HCT116 (cell line): ENCODE measurements around the gene SEPTIN12. TPM values are rescaled to one million over a fixed set of nuclear protein-coding genes. Genes with fewer than 3 reads are reported as not detected.

Source experiments
- ATAC-seq: fragments of 200-7000 bp; cut with Tn5 transposase; 2 replicates; pipeline ENCODE4 v1.9.1; 2020; ENCODE audit warnings: mild to moderate bottlenecking, moderate library complexity
- BruUV-seq: library from RNA; stranded (reverse); fragments of 400-500 nt; replicated peaks from 2 replicates; lab custom pipeline; 2021; lab: Mats Ljungman, UMichigan
- CTCF ChIA-PET: fragments of 300-600 bp; sonication (Branson Sonifier 250); formaldehyde crosslinking; loops from one replicate; lab custom pipeline; 2021; ENCODE audit warnings: antibody characterized with exemption; lab: Charles Lee
- POLR2A ChIA-PET: fragments of 300-600, 350-600 bp; sonication (Branson Sonifier 250); formaldehyde crosslinking; loops from one replicate; lab custom pipeline; 2021; ENCODE audit warnings: antibody characterized with exemption; lab: Charles Lee
- RAD21 ChIA-PET, 2 experiments: fragments of 300-600 bp; sonication (Branson Sonifier 250); formaldehyde crosslinking; loops; one replicate each; lab custom pipeline; 2023; ENCODE audit warnings: low total read pairs in 2 of 2; ENCODE audit not compliant: uncharacterized antibody in 2 of 2, unreplicated experiment in 2 of 2, low non-redundant PET in 1 of 2; lab: Charles Lee
- DNase-seq: peaks from one replicate; pipeline ENCODE4 v3.0.0-alpha.2; 2010; ENCODE audit warnings: low read depth, low spot score
- H2AFZ ChIP-seq: fragments of 200-600 bp; shearing (Covaris generic), sonication (generic); 2 replicates; pipeline ENCODE4 v1.6.1; 2017; ENCODE audit warnings: low read depth, mixed run types, mixed read lengths, antibody characterized with exemption, low read length; ENCODE audit not compliant: poor library complexity, severe bottlenecking
- H3K27ac ChIP-seq: 2 replicates; pipeline ENCODE4 v1.5.1; 2012; ENCODE audit warnings: low read depth, low read length
- H3K27me3 ChIP-seq: fragments of 200-600 bp; sonication (generic); 2 replicates; pipeline ENCODE4 v1.6.1; 2016; ENCODE audit warnings: mixed run types, low read length, mixed read lengths; ENCODE audit not compliant: insufficient read depth
- H3K36me3 ChIP-seq, 2 experiments: fragments of 200-500 bp in 1 of 2; fragments of 200-600 bp in 1 of 2; sonication (Bioruptor generic) in 1 of 2; sonication (generic) in 1 of 2; 2 replicates each; pipeline versions ENCODE4 v1.5.1 to v1.6.1; 2014 to 2016; ENCODE audit warnings: low read length in 2 of 2, inconsistent platforms in 1 of 2, mixed read lengths in 1 of 2, mixed run types in 1 of 2; ENCODE audit not compliant: insufficient read depth in 2 of 2, control insufficient read depth in 1 of 2
- H3K4me1 ChIP-seq, 2 experiments: fragments of 200-600 bp in 1 of 2; sonication (generic) in 1 of 2; 2 replicates each; pipeline versions ENCODE4 v1.5.1 to v1.6.1; 2012 to 2017; ENCODE audit warnings: low read length in 2 of 2, inconsistent platforms in 1 of 2, mild to moderate bottlenecking in 1 of 2, mixed read lengths in 1 of 2, mixed run types in 1 of 2, moderate library complexity in 1 of 2; ENCODE audit not compliant: insufficient read depth in 2 of 2, control insufficient read depth in 1 of 2
- H3K4me2 ChIP-seq: fragments of 200-600 bp; sonication (generic); 2 replicates; pipeline ENCODE4 v1.6.1; 2017; ENCODE audit warnings: mixed run types, low read length, mixed read lengths
- H3K4me3 ChIP-seq, 2 experiments: fragments of 200-600 bp in 1 of 2; sonication (generic) in 1 of 2; replicated peaks in 1 of 2; 2 replicates each; pipeline ENCODE4 v1.5.1; 2011 to 2016; ENCODE audit warnings: low read length in 2 of 2, control low read depth in 1 of 2, low read depth in 1 of 2, mild to moderate bottlenecking in 1 of 2, mixed read lengths in 1 of 2, mixed run types in 1 of 2
- H3K79me2 ChIP-seq: fragments of 200-600 bp; sonication (generic); 2 replicates; pipeline ENCODE4 v1.6.1; 2017; ENCODE audit warnings: mild to moderate bottlenecking, mixed run types, low read length, moderate library complexity, mixed read lengths; ENCODE audit not compliant: insufficient read depth
- H3K9ac ChIP-seq: fragments of 200-600 bp; sonication (generic); 2 replicates; pipeline ENCODE4 v1.6.1; 2016; ENCODE audit warnings: low read length, mixed read lengths
- H3K9me2 ChIP-seq: fragments of 200-600 bp; sonication (generic), shearing (Covaris generic); 2 replicates; pipeline ENCODE4 v1.6.1; 2017; ENCODE audit warnings: mixed run types, mild to moderate bottlenecking, moderate library complexity; ENCODE audit not compliant: insufficient read depth
- H3K9me3 ChIP-seq, 2 experiments: fragments of 200-500 bp in 1 of 2; fragments of 200-600 bp in 1 of 2; sonication (Bioruptor generic) in 1 of 2; sonication (generic) in 1 of 2; 2 replicates each; pipeline ENCODE4 v1.6.1; 2014 to 2017; ENCODE audit warnings: low read length in 2 of 2, mixed read lengths in 2 of 2, inconsistent platforms in 1 of 2, low read depth in 1 of 2, mild to moderate bottlenecking in 1 of 2, mixed run types in 1 of 2, moderate library complexity in 1 of 2; ENCODE audit not compliant: control insufficient read depth in 1 of 2, insufficient read depth in 1 of 2
- H4K20me1 ChIP-seq: fragments of 200-600 bp; sonication (generic), shearing (Covaris generic); 2 replicates; pipeline ENCODE4 v1.6.1; 2017; ENCODE audit warnings: mixed run types, mild to moderate bottlenecking, moderate library complexity; ENCODE audit not compliant: insufficient read depth
- EGR1 ChIP-seq: IDR thresholded peaks from 2 replicates; pipeline ENCODE4 v1.6.1; 2012; ENCODE audit warnings: low read depth
- ELF1 ChIP-seq: IDR thresholded peaks from 2 replicates; pipeline ENCODE4 v1.6.1; 2012; ENCODE audit warnings: low read depth, borderline replicate concordance
- EZH2 ChIP-seq: fragments of 200-600 bp; sonication (generic); IDR thresholded peaks from 2 replicates; pipeline ENCODE4 v1.6.1; 2017; ENCODE audit warnings: antibody characterized with exemption, mixed run types
- EZH2phosphoT487 ChIP-seq: fragments of 200-600 bp; IDR thresholded peaks from 2 replicates; pipeline ENCODE4 v1.6.1; 2018; ENCODE audit warnings: antibody characterized with exemption, borderline replicate concordance
- FOSL1 ChIP-seq: IDR thresholded peaks from 2 replicates; pipeline ENCODE4 v1.6.1; 2012; ENCODE audit warnings: low read depth
- JUND ChIP-seq: IDR thresholded peaks from 2 replicates; pipeline ENCODE4 v1.6.1; 2012
- POLR2A ChIP-seq: IDR thresholded peaks from 2 replicates; pipeline ENCODE4 v1.7.0; 2011; ENCODE audit warnings: borderline replicate concordance; ENCODE audit not compliant: insufficient read depth, insufficient read length; ENCODE audit errors: extremely low read depth
- POLR2AphosphoS5 ChIP-seq: IDR thresholded peaks from 2 replicates; pipeline ENCODE4 v1.6.1; 2011; ENCODE audit warnings: mild to moderate bottlenecking, low read depth, low read length, moderate library complexity
- RAD21 ChIP-seq: IDR thresholded peaks from 2 replicates; pipeline ENCODE4 v1.6.1; 2012; ENCODE audit warnings: low read depth, mild to moderate bottlenecking
- SIN3A ChIP-seq: IDR thresholded peaks from 2 replicates; pipeline ENCODE4 v1.6.1; 2012; ENCODE audit warnings: low read depth
- SP1 ChIP-seq: IDR thresholded peaks from 2 replicates; pipeline ENCODE4 v1.6.1; 2012; ENCODE audit warnings: low read depth
- SRF ChIP-seq: IDR thresholded peaks from 2 replicates; pipeline ENCODE4 v1.6.1; 2012; ENCODE audit warnings: low read depth
- YY1 ChIP-seq: IDR thresholded peaks from 2 replicates; pipeline ENCODE4 v1.6.1; 2011; ENCODE audit warnings: low read length, low read depth, moderate library complexity, mild to moderate bottlenecking; ENCODE audit not compliant: insufficient replicate concordance; ENCODE audit errors: extremely low read depth
- ZFX ChIP-seq: fragments of 450-650 bp; IDR thresholded peaks from 2 replicates; pipeline ENCODE4 v1.6.1; 2017
- ZNF274 ChIP-seq: fragments of 200-500 bp; sonication (Bioruptor generic); IDR thresholded peaks from 2 replicates; pipeline ENCODE4 v1.6.1; 2014; ENCODE audit warnings: mild to moderate bottlenecking, low read depth, low read length, inconsistent platforms
- intact Hi-C: fragments of 100-400 bp; cut with micrococcal nuclease; formaldehyde crosslinking; loops from 2 replicates; pipeline ENCODE4 v1.10.0; 2022
- total RNA-seq: library from RNA; stranded (reverse); gene quantifications from one replicate; pipeline ENCODE4 v1.2.1, GENCODE V29; 2021; ENCODE audit not compliant: unreplicated experiment
- TF ChIP-seq, protein P1 (sequence below): IDR thresholded peaks from 2 replicates; pipeline ENCODE4 v1.6.1; 2011; ENCODE audit warnings: mild to moderate bottlenecking, low read length, moderate library complexity; ENCODE audit not compliant: insufficient replicate concordance; ENCODE audit errors: extremely low read depth

The SEPTIN12 gene
- total RNA-seq, 1 experiment from 2014 or later = not detected

DNA sequence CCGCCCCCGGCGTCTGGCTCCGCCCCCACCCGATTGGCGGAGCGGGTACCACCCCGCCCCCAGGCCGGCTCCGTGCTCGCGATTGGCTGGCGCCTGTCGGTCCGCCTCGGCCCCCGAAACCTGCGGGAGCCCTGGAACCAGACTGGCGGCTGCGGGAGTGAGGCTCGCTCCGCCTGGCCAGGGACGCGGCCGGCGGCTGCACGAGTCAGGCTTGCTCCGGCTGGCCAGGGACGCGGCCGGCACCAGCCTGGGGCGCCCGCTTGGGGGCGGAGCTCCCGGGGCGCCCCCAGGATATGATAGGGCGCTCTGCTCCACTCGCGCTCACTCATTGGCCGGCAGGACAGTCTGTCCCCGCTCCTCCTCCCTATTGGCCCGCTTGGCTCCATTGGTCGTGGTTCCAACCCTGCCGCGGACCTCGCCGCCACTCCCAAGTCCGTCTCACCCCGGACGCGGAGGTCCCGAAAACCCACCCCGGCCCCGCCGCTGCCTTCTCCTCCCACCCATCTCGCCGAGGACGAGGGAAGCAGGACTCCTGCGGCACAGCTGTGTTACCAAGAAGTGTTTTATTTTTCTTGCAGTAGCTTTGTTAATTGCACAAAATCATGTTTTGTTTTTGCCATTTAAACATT, 14.6 kb upstream of the SEPTIN12 start (continued):
- TF ChIP-seq, protein P1, sequence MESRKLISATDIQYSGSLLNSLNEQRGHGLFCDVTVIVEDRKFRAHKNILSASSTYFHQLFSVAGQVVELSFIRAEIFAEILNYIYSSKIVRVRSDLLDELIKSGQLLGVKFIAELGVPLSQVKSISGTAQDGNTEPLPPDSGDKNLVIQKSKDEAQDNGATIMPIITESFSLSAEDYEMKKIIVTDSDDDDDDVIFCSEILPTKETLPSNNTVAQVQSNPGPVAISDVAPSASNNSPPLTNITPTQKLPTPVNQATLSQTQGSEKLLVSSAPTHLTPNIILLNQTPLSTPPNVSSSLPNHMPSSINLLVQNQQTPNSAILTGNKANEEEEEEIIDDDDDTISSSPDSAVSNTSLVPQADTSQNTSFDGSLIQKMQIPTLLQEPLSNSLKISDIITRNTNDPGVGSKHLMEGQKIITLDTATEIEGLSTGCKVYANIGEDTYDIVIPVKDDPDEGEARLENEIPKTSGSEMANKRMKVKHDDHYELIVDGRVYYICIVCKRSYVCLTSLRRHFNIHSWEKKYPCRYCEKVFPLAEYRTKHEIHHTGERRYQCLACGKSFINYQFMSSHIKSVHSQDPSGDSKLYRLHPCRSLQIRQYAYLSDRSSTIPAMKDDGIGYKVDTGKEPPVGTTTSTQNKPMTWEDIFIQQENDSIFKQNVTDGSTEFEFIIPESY = no peak
- TF ChIP-seq JUND (no peak), POLR2A (peak; percentile 17), SRF (no peak)

DNA sequence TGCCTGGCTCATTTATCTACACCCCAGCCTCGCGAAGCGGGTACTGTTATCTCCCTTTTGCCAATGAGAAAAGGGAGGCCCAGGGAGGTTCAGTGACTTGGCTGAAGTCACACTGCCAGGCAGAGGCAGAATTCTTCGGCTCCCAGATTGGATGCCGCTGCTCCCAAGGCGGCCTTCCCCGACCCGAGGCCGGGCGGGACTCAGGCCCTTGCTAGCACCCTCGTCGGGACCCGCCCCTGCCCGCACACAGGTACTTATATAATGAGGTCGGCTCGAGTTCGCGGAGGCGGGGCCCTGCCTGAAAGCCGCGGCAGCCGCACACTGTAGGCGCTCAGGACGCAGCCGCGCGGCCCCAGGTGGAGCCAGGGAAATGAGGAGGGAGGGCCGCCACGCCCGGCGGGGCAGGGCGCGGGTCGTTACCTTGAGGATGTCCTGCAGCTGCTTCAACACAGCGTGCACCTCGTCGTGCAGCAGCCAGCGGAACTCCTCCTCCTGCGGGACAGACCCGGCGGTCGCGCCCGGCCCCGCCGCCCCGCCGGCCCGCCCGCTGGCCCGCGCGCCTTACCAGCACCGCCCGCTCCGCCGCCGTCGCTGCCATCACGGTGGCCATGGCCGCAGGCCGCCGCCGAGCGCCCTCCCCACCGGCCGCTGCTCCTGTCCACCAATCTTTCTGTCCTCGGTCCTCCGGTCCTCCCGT, 14.0 kb upstream of the SEPTIN12 start, which contains the start of gene ROGDI:
Gene ROGDI (minus strand): TSS at position 672 of the 697 bp plus-strand sequence. CDS start 62 bp downstream, at position 610.
- RAD21 ChIA-PET = interaction anchor here (1.2 to 1.5 kb wide), 2 partner anchors 33 to 35 kb away, joined by 3 read pairs; partner anchors contain the start of gene ZNF500 (in 1 of the 2)
- TF ChIP-seq EZH2phosphoT487 = no peak
- no peak for TF ChIP-seq EGR1
- TF ChIP-seq, protein P1 = no peak
- TF ChIP-seq ZNF274 = no peak
- peak; percentile 28 for TF ChIP-seq YY1
- TF ChIP-seq EZH2 = no peak
- no peak for TF ChIP-seq SP1
- no peak for TF ChIP-seq ZFX
- TF ChIP-seq POLR2A = peak; percentile 19
- TF ChIP-seq ELF1 = no peak
- TF ChIP-seq SIN3A = no peak
- TF ChIP-seq POLR2AphosphoS5 = peak; percentile 66
- TF ChIP-seq RAD21 = no peak
- no peak for TF ChIP-seq FOSL1
- TF ChIP-seq, all 23 proteins: peak for 3
- Histone ChIP-seq H3K4me1 (peaks cover 13 to 20% of the 10 kb centered on the region in 2 experiments), H4K20me1 (no peaks in the 10 kb centered on the region), H3K4me2 (peak within 1 kb of the TSS; percentile 97), H2AFZ (peak within 1 kb of the TSS; percentile 66), H3K27me3 (no peaks in the 10 kb centered on the region), H3K36me3 (peaks cover 3 to 7% of the 10 kb centered on the region in 2 experiments; a peak in 2 of 4 replicates), H3K27ac (peak within 1 kb of the TSS; percentile 89), H3K4me3 (peak within 1 kb of the TSS; percentile 60 to 62), H3K9me2 (no peaks in the 10 kb centered on the region), H3K9ac (peak within 1 kb of the TSS; percentile 76), H3K9me3 (no peaks in the 10 kb centered on the region), H3K79me2 (no peaks in the 10 kb centered on the region)
- ATAC-seq = peak; percentile 76
- intact Hi-C loops = loop anchor here (1.0 kb wide), 1 partner anchor 68 kb away; the partner anchor contains the start of genes ANKS3 and DNAAF8
- peak; percentile 64 for DNase-seq
- no TSS peak for BruUV-seq
- ChIA-PET CTCF (interaction anchor here (1.0 kb wide), 1 partner anchor 241 kb away, joined by 3 read pairs; no protein-coding TSS in a partner anchor), POLR2A (interaction anchor here (1.5 to 1.6 kb wide), 2 partner anchors 68 to 143 kb away, joined by 5 to 6 read pairs; partner anchors contain the start of genes ANKS3 and DNAAF8)
